CD4-positive, alpha-beta T cell (primary cell): ENCODE data around the gene AANAT. TPM values are rescaled to one million over a fixed set of nuclear protein-coding genes. Genes with fewer than 3 reads are reported as not detected.

Source experiments
- ATAC-seq: fragments of 200-7000 bp; cut with Tn5 transposase; one replicate; pipeline ENCODE4 v1.10.0; 2022; ENCODE audit warnings: mild to moderate bottlenecking; ENCODE audit not compliant: poor library complexity
- CTCF ChIA-PET: fragments of 350-600 bp; sonication (Branson Sonifier 250); formaldehyde crosslinking; loops from one replicate; lab custom pipeline; 2021; ENCODE audit warnings: antibody characterized with exemption, inconsistent platforms; lab: Charles Lee
- POLR2A ChIA-PET: fragments of 350-600 bp; sonication (Branson Sonifier 250); formaldehyde crosslinking; loops from one replicate; lab custom pipeline; 2021; ENCODE audit warnings: antibody characterized with exemption, inconsistent platforms; lab: Charles Lee
- DNase-seq, 14 experiments: peaks; one replicate each; pipeline ENCODE4 v3.0.0-alpha.2; 2013 to 2020; ENCODE audit warnings: mixed read lengths in 2 of 14
- H3K27ac ChIP-seq, 2 donors: one replicate each; pipeline versions ENCODE4 v1.5.1 to v1.7.0; 2013; ENCODE audit warnings: low read length in 2 of 2, low read depth in 1 of 2, mild to moderate bottlenecking in 1 of 2
- H3K27me3 ChIP-seq, 2 experiments: 1 replicate in 1 of 2; 2 replicates in 1 of 2; pipeline versions ENCODE4 v1.6.1 to v1.7.0; 2013; ENCODE audit warnings: low read length in 2 of 2, control low read depth in 1 of 2, mild to moderate bottlenecking in 1 of 2, moderate library complexity in 1 of 2; ENCODE audit not compliant: insufficient read depth in 2 of 2, control insufficient read depth in 1 of 2
- H3K36me3 ChIP-seq: one replicate; pipeline ENCODE4 v1.6.1; 2013; ENCODE audit warnings: low read length, control low read depth; ENCODE audit not compliant: insufficient read depth
- H3K4me1 ChIP-seq: one replicate; pipeline ENCODE4 v1.6.1; 2013; ENCODE audit warnings: low read length, control low read depth; ENCODE audit not compliant: insufficient read depth
- H3K4me3 ChIP-seq: one replicate; pipeline ENCODE4 v1.5.1; 2013; ENCODE audit warnings: mild to moderate bottlenecking, low read length, moderate library complexity
- H3K9me3 ChIP-seq, 2 experiments: 1 replicate in 1 of 2; 2 replicates in 1 of 2; pipeline versions ENCODE4 v1.6.1 to v1.7.0; 2013; ENCODE audit warnings: low read length in 2 of 2, mild to moderate bottlenecking in 2 of 2, control low read depth in 1 of 2, moderate library complexity in 1 of 2; ENCODE audit not compliant: control insufficient read depth in 1 of 2, insufficient read depth in 1 of 2
- H3K27ac Mint-ChIP-seq: one replicate; pipeline ENCODE4 v1.8.0; 2020; ENCODE audit warnings: mixed read lengths
- H3K27me3 Mint-ChIP-seq: one replicate; pipeline ENCODE4 v1.8.0; 2021; ENCODE audit warnings: mixed read lengths
- H3K36me3 Mint-ChIP-seq: one replicate; pipeline ENCODE4 v1.8.0; 2021; ENCODE audit warnings: low read depth, mixed read lengths
- H3K4me1 Mint-ChIP-seq: one replicate; pipeline ENCODE4 v1.8.0; 2021; ENCODE audit warnings: low read depth, mixed read lengths
- H3K4me3 Mint-ChIP-seq: one replicate; pipeline ENCODE4 v1.8.0; 2020; ENCODE audit warnings: mild to moderate bottlenecking, mixed read lengths
- H3K9me3 Mint-ChIP-seq: one replicate; pipeline ENCODE4 v1.8.0; 2020; ENCODE audit warnings: mixed read lengths
- CTCF ChIP-seq: fragments of 200-600 bp; IDR thresholded peaks from one replicate; pipeline ENCODE4 v1.8.0; 2022; ENCODE audit warnings: antibody characterized with exemption, mild to moderate bottlenecking
- intact Hi-C, 2 experiments: fragments of 100-400 bp; cut with DNase I in 1 of 2; cut with micrococcal nuclease in 1 of 2; formaldehyde crosslinking; loops; one replicate each; pipeline versions ENCODE4 v1.15.1 to v1.9.0; 2023 to 2025; cut with DNase I, micrococcal nuclease
- total RNA-seq, 174 experiments: library from RNA in 2 of 174; stranded (reverse) in 2 of 174; gene quantifications; one replicate each; pipeline ENCODE4 v1.2.3 and lab custom pipeline; 2021 to 2026

AANAT gene
- total RNA-seq, 2 experiments from 2014 or later: 0.14 TPM; not detected in 1

DNA sequence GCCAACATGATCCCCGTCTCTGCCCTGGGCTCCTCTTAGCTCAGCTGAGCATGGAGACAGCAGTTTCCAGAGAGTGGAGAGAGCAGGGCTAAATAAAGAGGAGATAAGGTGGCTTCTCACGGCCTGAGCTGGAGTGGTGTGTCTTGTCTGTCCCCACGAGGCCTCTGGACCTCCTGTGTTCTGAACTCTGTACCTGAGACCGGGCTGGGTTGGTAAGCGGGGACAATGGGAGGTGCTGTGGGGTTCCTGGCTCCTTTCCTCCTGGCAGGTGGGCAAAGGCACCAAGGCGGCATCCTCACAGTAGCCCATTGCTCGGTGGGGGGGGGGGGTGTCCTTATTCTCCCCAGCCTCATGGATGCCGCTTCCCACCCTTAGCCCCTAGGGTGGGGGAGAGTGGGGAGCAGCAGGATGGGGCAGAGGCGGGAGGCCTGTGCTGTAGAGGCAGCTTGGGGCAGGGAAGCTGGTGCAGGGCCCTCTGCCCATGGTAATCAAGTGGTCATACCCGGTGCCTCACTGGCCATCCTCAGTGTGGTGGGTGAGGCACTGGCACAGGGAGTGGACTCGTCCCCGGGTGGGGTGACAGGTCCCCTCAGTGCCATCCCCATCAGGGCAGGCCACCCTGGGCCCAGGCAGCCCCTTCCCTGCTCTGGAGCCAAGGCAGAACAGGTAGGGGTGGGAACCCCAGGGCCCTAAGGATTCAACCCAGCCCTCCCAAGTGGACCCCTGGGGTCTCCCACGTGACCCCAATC lies 2.8 kb downstream of the AANAT start:
- no peaks in the 10 kb centered on the region for H3K27me3 ChIP-seq
- no peak overlapping the region for H3K4me3 ChIP-seq
- POLR2A ChIA-PET: no interaction called here
- no peaks in the 10 kb centered on the region for H3K9me3 ChIP-seq
- peaks cover 6% of the 10 kb centered on the region for H3K4me1 ChIP-seq
- Mint-ChIP-seq H3K36me3 (peaks cover 17% of the 10 kb centered on the region), H3K27me3 (no peaks in the 10 kb centered on the region), H3K4me1 (peaks cover 4% of the 10 kb centered on the region), H3K9me3 (no peaks in the 10 kb centered on the region), H3K4me3 (no peak overlapping the region), H3K27ac (no peak overlapping the region)
- intact Hi-C loops: loop anchor here in 1 of 2 experiments (5.0 kb wide), 1 partner anchor 58 kb away; no protein-coding TSS in a partner anchor
- ATAC-seq (no peak), DNase-seq (no peak)
- no peak overlapping the region for H3K27ac ChIP-seq
- no peak for TF ChIP-seq CTCF
- H3K36me3 ChIP-seq: peaks cover 31% of the 10 kb centered on the region
- CTCF ChIA-PET: no interaction called here

GRCh38 chr17:76471498-76472257 lies 4.3 kb downstream of the AANAT start:
- H3K4me3 Mint-ChIP-seq: no peak overlapping the region
- POLR2A ChIA-PET: interaction anchor here (0.6 kb wide), 1 partner anchor 17 kb away, joined by 3 read pairs; no protein-coding TSS in a partner anchor
- H3K4me3 ChIP-seq: no peak overlapping the region
- H3K4me1 ChIP-seq: no peaks in the 10 kb centered on the region
- CTCF ChIA-PET: no interaction called here
- DNase-seq (no peak), ATAC-seq (no peak)
- no peaks in the 10 kb centered on the region for H3K4me1 Mint-ChIP-seq
- no peak overlapping the region for H3K27ac ChIP-seq
- peaks cover 32% of the 10 kb centered on the region for H3K36me3 ChIP-seq
- H3K27me3 ChIP-seq: no peaks in the 10 kb centered on the region
- H3K9me3 ChIP-seq: no peaks in the 10 kb centered on the region
- no peak overlapping the region for H3K27ac Mint-ChIP-seq
- peaks cover 20% of the 10 kb centered on the region for H3K36me3 Mint-ChIP-seq
- no peaks in the 10 kb centered on the region for H3K9me3 Mint-ChIP-seq
- intact Hi-C loops: no loop called here
- no peaks in the 10 kb centered on the region for H3K27me3 Mint-ChIP-seq
- no peak for TF ChIP-seq CTCF

GRCh38 chr17:76472258-76472645 lies 4.8 kb downstream of the AANAT start:
- POLR2A ChIA-PET: no interaction called here
- Mint-ChIP-seq H3K9me3 (no peaks in the 10 kb centered on the region), H3K36me3 (peaks cover 20% of the 10 kb centered on the region), H3K4me3 (no peak overlapping the region), H3K27me3 (no peaks in the 10 kb centered on the region), H3K4me1 (no peaks in the 10 kb centered on the region), H3K27ac (no peak overlapping the region)
- intact Hi-C loops: no loop called here
- CTCF ChIA-PET: no interaction called here
- H3K27me3 ChIP-seq: no peaks in the 10 kb centered on the region
- H3K4me1 ChIP-seq: no peaks in the 10 kb centered on the region
- no peaks in the 10 kb centered on the region for H3K9me3 ChIP-seq
- TF ChIP-seq CTCF: no peak
- H3K27ac ChIP-seq: no peak overlapping the region
- peaks cover 36% of the 10 kb centered on the region for H3K36me3 ChIP-seq
- no peak for DNase-seq
- H3K4me3 ChIP-seq: no peak overlapping the region
- no peak for ATAC-seq
